Fibroblast of skin of back (primary cell): Measurements from ENCODE around the gene FTHL17.
A peak's percentile ranks its signal among the peaks of the same experiment; 100 is the strongest.

ENCODE experiments used
- DNase-seq: peaks from one replicate; pipeline ENCODE4 v3.0.0-alpha.2; 2013

Gene FTHL17

GRCh38 chrX:31038575-31039326 is 33.1 kb downstream of the FTHL17 start:
- DNase-seq: peak; percentile 42

GRCh38 chrX:31036895-31037294 is 34.9 kb downstream of the FTHL17 start:
- DNase-seq: peak; percentile 41

DNA sequence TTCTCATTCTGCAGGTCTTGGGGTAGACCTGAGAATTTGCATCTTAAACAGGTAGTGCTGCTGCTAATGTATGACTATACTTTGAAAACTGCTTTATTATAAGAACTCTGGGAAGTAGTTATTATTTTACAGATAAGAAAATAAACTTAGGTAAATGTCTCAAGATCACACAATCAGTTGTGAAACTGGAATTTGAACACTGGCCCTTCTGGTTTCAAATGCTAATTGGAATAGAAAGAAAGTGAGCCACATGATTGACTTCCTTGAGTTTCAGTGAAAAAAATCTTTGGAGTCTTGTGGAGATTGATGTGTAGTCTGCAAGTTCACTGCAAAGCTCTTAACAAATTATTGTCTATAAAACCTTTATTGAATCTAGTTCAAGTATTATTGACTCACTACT is 44.5 kb downstream of the FTHL17 start:
- DNase-seq: no peak

DNA sequence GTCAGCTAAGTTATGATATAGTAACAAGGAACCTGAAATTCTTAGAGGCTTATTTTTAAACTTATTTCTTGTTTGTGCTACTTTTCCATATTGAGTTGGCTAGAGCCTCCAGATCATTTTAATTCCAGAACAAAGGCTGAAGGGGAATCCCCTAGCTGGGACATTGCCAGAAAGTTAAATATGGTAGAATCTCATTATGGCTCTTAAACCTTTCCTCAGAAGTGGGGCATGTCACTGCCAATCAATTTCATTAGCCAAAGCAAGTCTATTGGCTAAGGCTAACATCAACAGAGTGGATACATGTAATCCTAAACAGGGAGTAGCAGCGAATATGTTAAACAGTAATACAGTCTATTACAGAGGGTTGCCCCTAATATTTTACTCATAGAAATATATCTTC is 47.0 kb downstream of the FTHL17 start:
- DNase-seq: no peak

DNA sequence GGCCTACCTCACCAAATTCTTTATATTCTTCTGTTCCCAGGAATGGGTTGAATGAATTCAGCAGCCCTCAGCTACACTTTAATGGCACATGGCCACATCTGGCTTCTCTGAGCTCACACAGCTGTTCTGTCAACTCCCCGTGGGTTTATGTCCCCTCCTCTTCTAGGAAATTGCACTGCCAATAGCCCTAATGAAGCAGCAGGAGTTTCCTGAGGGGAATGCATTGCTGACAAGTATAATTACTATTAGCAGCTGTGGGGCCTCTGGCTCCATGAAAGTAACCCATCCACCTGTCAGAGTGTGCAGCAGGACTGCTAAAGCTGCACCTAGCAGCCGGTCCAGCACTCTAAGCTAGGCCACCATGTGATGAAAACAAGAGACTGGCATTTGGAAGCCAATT is 50.3 kb downstream of the FTHL17 start:
- no peak for DNase-seq
